HepG2 (cell line): ENCODE measurements around the gene SSC4D. TPM values are rescaled to one million over a fixed set of nuclear protein-coding genes. Genes with fewer than 3 reads are reported as not detected.

Experiments
- ATAC-seq: fragments of 200-7000 bp; cut with Tn5 transposase; 3 replicates; pipeline ENCODE4 v1.9.1; 2020; ENCODE audit warnings: mild to moderate bottlenecking, moderate library complexity
- BruUV-seq: library from RNA; stranded (reverse); fragments of 400-500 nt; replicated peaks from 2 replicates; lab custom pipeline; 2021; lab: Mats Ljungman, UMichigan
- CTCF ChIA-PET: fragments of 300-600 bp; formaldehyde crosslinking; extraction: SDS; loops from one replicate; lab custom pipeline; 2021; ENCODE audit warnings: low total read pairs, inconsistent platforms, low intra/inter-chr PET ratio; lab: Yijun Ruan, JAX
- POLR2A ChIA-PET: fragments of 350-600 bp; sonication (Branson Sonifier 250); formaldehyde crosslinking; loops from one replicate; lab custom pipeline; 2020; ENCODE audit warnings: antibody characterized with exemption, inconsistent platforms; lab: Yijun Ruan, JAX
- DNase-seq: peaks from one replicate; pipeline ENCODE4 v3.0.0-alpha.2; 2015; ENCODE audit warnings: low spot score
- FAIRE-seq: peaks from 3 replicates; lab custom pipeline; 2011; peaks lifted over from hg19 to GRCh38; lab: Jason Lieb, UNC
- H2AFZ ChIP-seq: one replicate; pipeline ENCODE4 v1.6.1; 2011; ENCODE audit warnings: low read length, inconsistent platforms
- H3K27ac ChIP-seq: fragments of 300-600 bp; 3 replicates; pipeline ENCODE4 v1.8.0; 2011; ENCODE audit warnings: mixed run types, mild to moderate bottlenecking, mixed read lengths, low read length, inconsistent platforms; ENCODE audit not compliant: insufficient read depth; ENCODE audit errors: extremely low read length
- H3K27me3 ChIP-seq, 2 experiments: fragments of 200-600 bp in 1 of 2; 2 replicates in 1 of 2; 3 replicates in 1 of 2; pipeline versions ENCODE4 v1.6.0 to v1.8.0; 2011; ENCODE audit warnings: low read length in 2 of 2, mild to moderate bottlenecking in 2 of 2, moderate library complexity in 2 of 2, inconsistent platforms in 1 of 2; ENCODE audit not compliant: insufficient read depth in 2 of 2, control insufficient read depth in 1 of 2
- H3K36me3 ChIP-seq, 2 experiments: fragments of 200-600 bp in 1 of 2; replicated peaks in 1 of 2; 2 replicates in 1 of 2; 3 replicates in 1 of 2; pipeline versions ENCODE4 v1.5.1 to v1.8.0; 2011; ENCODE audit warnings: low read length in 2 of 2, inconsistent platforms in 1 of 2; ENCODE audit not compliant: insufficient read depth in 2 of 2, control insufficient read depth in 1 of 2
- H3K4me1 ChIP-seq: 2 replicates; pipeline ENCODE4 v1.5.1; 2012; ENCODE audit warnings: low read length, inconsistent platforms; ENCODE audit not compliant: insufficient read depth
- H3K4me2 ChIP-seq: 2 replicates; pipeline ENCODE4 v1.6.0; 2011; ENCODE audit warnings: low read depth, low read length, inconsistent platforms
- H3K4me3 ChIP-seq, 3 experiments: fragments of 200-600 bp in 1 of 3; sonication (generic), shearing (Covaris generic) in 1 of 3; replicated peaks in 1 of 3; 2 replicates each; pipeline ENCODE4 v1.5.1; 2011 to 2016; ENCODE audit warnings: low read length in 3 of 3, inconsistent platforms in 2 of 3, low read depth in 2 of 3, mild to moderate bottlenecking in 2 of 3, control low read depth in 1 of 3, mixed read lengths in 1 of 3; ENCODE audit not compliant: insufficient read depth in 1 of 3
- H3K79me2 ChIP-seq: one replicate; pipeline ENCODE4 v1.6.1; 2011; ENCODE audit warnings: low read length, inconsistent platforms; ENCODE audit not compliant: insufficient read depth
- H3K9ac ChIP-seq: 2 replicates; pipeline ENCODE4 v1.6.0; 2011; ENCODE audit warnings: mild to moderate bottlenecking, low read depth, low read length, inconsistent platforms; ENCODE audit not compliant: insufficient read depth
- H3K9me3 ChIP-seq: 2 replicates; pipeline ENCODE4 v1.5.1; 2012; ENCODE audit warnings: mild to moderate bottlenecking, low read length
- H4K20me1 ChIP-seq: 2 replicates; pipeline ENCODE4 v1.6.0; 2011; ENCODE audit warnings: inconsistent platforms, mild to moderate bottlenecking, low read length, moderate library complexity; ENCODE audit not compliant: insufficient read depth
- ARID2 ChIP-seq: sonication (generic); formaldehyde crosslinking; IDR thresholded peaks from 2 replicates; pipeline ENCODE4 v1.8.1; 2022; ENCODE audit warnings: mild to moderate bottlenecking, missing genetic modification reagents, borderline replicate concordance
- CEBPG ChIP-seq: IDR thresholded peaks from 2 replicates; pipeline ENCODE4 v1.6.1; 2016
- CTCF ChIP-seq: sonication (generic); formaldehyde crosslinking; IDR thresholded peaks from 2 replicates; pipeline ENCODE4 v1.5.0; 2020; ENCODE audit warnings: mild to moderate bottlenecking, missing genetic modification reagents, moderate library complexity
- GPBP1L1 ChIP-seq: sonication (generic); formaldehyde crosslinking; IDR thresholded peaks from 2 replicates; pipeline ENCODE4 v1.5.0; 2020; ENCODE audit warnings: mild to moderate bottlenecking, missing genetic modification reagents
- JDP2 ChIP-seq: sonication (generic); formaldehyde crosslinking; IDR thresholded peaks from 2 replicates; pipeline ENCODE4 v1.8.1; 2022; ENCODE audit warnings: missing genetic modification reagents, borderline replicate concordance
- NFE2 ChIP-seq: sonication (generic); formaldehyde crosslinking; IDR thresholded peaks from 2 replicates; pipeline ENCODE4 v1.4.0; 2020; ENCODE audit warnings: missing genetic modification reagents
- NKX3-1 ChIP-seq: sonication (generic); formaldehyde crosslinking; IDR thresholded peaks from 2 replicates; pipeline ENCODE4 v1.5.0; 2020; ENCODE audit warnings: missing genetic modification reagents
- PHF21A ChIP-seq: sonication (generic); formaldehyde crosslinking; IDR thresholded peaks from 2 replicates; pipeline ENCODE4 v1.5.0; 2020; ENCODE audit warnings: mild to moderate bottlenecking, missing genetic modification reagents
- PRMT3 ChIP-seq: sonication (generic); formaldehyde crosslinking; IDR thresholded peaks from 2 replicates; pipeline ENCODE4 v1.8.1; 2022; ENCODE audit warnings: low read depth, mild to moderate bottlenecking, moderate library complexity, missing genetic modification reagents, borderline replicate concordance
- TCF7 ChIP-seq: sonication (generic); IDR thresholded peaks from 2 replicates; pipeline ENCODE4 v1.6.1; 2016; ENCODE audit warnings: antibody characterized with exemption, low read depth
- ZGPAT ChIP-seq: IDR thresholded peaks from 2 replicates; pipeline ENCODE4 v1.6.1; 2016; ENCODE audit warnings: mild to moderate bottlenecking
- ZNF879 ChIP-seq: sonication (generic); formaldehyde crosslinking; IDR thresholded peaks from 2 replicates; pipeline ENCODE4 v1.8.1; 2023; ENCODE audit warnings: missing genetic modification reagents
- WGBS: methylation state at CpG from one replicate; pipeline ENCODE4 v1.1.6; 2017; ENCODE audit warnings: low lambda C conversion rate; 5-methylcytosine and 5-hydroxymethylcytosine counted together
- in situ Hi-C: cut with HindIII; loops from 2 replicates; pipeline ENCODE4 v1.10.0; 2017; ENCODE audit warnings: low pct_unique_long_range_greater_than_20kb; ENCODE audit not compliant: extremely low pct_ligation_motif_present
- intact Hi-C: fragments of 100-400 bp; cut with micrococcal nuclease; formaldehyde crosslinking; loops from one replicate; pipeline ENCODE4 v1.10.0; 2022; ENCODE audit not compliant: unreplicated experiment
- polyA plus RNA-seq, 8 experiments: library from polyadenylated mRNA; depleted of rRNA in 3 of 8; stranded (reverse) in 7 of 8; unstranded in 1 of 8; fragments of >200 nt; fragmentation: Illumina TruSeq in 4 of 8; extraction: Trizol in 4 of 8; gene quantifications; 2 replicates each; pipeline versions ENCODE4 v1.2.1 to v1.2.3, GENCODE V29; 2011 to 2016; ENCODE audit warnings: low read depth in 4 of 8, missing spikeins in 1 of 8, mixed read lengths in 1 of 8; ENCODE audit not compliant: insufficient read depth in 1 of 8
- total RNA-seq, 5 experiments: library from RNA; depleted of rRNA; stranded (reverse); fragments of >200 nt; fragmentation: Illumina TruSeq; extraction: Trizol; gene quantifications; 2 replicates each; pipeline ENCODE4 v1.2.3, GENCODE V29; 2016; ENCODE audit warnings: low read depth in 1 of 5
- TF ChIP-seq, protein P1 (sequence below): IDR thresholded peaks from 2 replicates; pipeline ENCODE4 v1.6.1; 2012; ENCODE audit warnings: low read length, improper control_type of control experiment
- TF ChIP-seq, protein P2 (sequence below): sonication (generic); formaldehyde crosslinking; IDR thresholded peaks from 2 replicates; pipeline ENCODE4 v1.8.1; 2023; ENCODE audit warnings: mild to moderate bottlenecking, moderate library complexity, missing genetic modification reagents

The SSC4D gene
- total and polyA plus RNA-seq, 2 of the 13 experiments (the other 11 are each of a cell fraction or from before 2014, with no cell fraction given) = 33.3 to 63.8 TPM

DNA sequence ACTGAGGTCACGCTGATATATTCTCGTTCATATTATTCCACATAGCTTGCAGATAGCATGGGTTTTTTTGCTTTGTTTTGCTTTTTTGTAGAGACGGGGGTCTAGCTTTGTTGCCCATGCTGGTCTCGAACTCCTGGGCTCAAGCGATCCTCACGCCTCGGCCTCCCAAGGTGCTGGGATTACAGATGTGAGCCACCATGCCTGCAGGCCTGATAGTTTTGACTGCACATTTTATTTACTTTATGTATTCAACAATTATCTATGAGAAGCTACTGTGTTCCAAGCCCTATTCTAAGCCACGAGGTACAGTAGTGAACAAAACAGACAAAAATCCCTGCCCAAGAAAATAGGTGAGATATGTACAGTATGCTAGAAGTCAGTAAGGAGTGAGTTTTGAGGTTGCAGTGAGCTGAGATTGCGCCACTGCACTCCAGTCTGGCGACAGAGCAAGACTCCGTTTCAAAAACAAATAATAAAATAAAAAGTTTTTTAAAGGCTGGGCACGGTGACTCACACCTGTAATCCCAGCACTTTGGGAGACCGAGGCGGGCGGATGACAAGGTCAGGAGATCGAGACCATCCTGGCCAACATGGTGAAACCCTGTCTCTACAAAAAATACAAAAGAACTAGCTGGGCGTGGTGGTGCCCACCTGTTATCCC, 49.4 kb downstream of the SSC4D start:
- peaks cover 27% of the 10 kb centered on the region for H4K20me1 ChIP-seq
- peak overlapping the region; percentile 63 to 99 (median 74) for H3K4me3 ChIP-seq
- in situ Hi-C loops (no loop called here), intact Hi-C loops (loop anchor here (1.0 kb wide), 1 partner anchor 42 kb away; no protein-coding TSS in a partner anchor)
- ChIA-PET CTCF (interaction anchor here (1.7 kb wide), 1 partner anchor 46 kb away, joined by 7 read pairs; no protein-coding TSS in a partner anchor), POLR2A (interaction anchor here (0.7 to 2.8 kb wide), 11 partner anchors 10 to 57 kb away, joined by 3 to 20 read pairs (median 6); partner anchors contain the start of gene SSC4D)
- ATAC-seq (peak; percentile 4; the same call in 1 of the 3 replicates), FAIRE-seq (peak; percentile 26), DNase-seq (no peak)
- peaks cover 47% of the 10 kb centered on the region for H3K4me1 ChIP-seq
- peak overlapping the region; percentile 98 for H3K4me2 ChIP-seq
- no peaks in the 10 kb centered on the region for H3K9me3 ChIP-seq
- WGBS = 10% methylated on average over 17 of the region's 17 CpGs
- H3K27ac ChIP-seq = peak overlapping the region; percentile 93
- BruUV-seq = no TSS peak
- peaks cover 0 to 3% of the 10 kb centered on the region in 2 experiments; a peak in 2 of 5 replicates for H3K36me3 ChIP-seq
- peak overlapping the region; percentile 90 for H3K9ac ChIP-seq
- H3K27me3 ChIP-seq = no peaks in the 10 kb centered on the region; a peak in 1 of 5 replicates
- H3K79me2 ChIP-seq = peaks cover 36% of the 10 kb centered on the region
- H2AFZ ChIP-seq = no peak overlapping the region
- no peak for TF ChIP-seq CTCF
- no peak for TF ChIP-seq NKX3-1 (CRISPR knock-in tag)
- TF ChIP-seq GPBP1L1 (CRISPR knock-in tag) = no peak
- TF ChIP-seq NFE2 = no peak
- 0 out of 2 replicates have a peak, but pooled peaks have one; percentile 32 for TF ChIP-seq ARID2
- TF ChIP-seq, protein P1, sequence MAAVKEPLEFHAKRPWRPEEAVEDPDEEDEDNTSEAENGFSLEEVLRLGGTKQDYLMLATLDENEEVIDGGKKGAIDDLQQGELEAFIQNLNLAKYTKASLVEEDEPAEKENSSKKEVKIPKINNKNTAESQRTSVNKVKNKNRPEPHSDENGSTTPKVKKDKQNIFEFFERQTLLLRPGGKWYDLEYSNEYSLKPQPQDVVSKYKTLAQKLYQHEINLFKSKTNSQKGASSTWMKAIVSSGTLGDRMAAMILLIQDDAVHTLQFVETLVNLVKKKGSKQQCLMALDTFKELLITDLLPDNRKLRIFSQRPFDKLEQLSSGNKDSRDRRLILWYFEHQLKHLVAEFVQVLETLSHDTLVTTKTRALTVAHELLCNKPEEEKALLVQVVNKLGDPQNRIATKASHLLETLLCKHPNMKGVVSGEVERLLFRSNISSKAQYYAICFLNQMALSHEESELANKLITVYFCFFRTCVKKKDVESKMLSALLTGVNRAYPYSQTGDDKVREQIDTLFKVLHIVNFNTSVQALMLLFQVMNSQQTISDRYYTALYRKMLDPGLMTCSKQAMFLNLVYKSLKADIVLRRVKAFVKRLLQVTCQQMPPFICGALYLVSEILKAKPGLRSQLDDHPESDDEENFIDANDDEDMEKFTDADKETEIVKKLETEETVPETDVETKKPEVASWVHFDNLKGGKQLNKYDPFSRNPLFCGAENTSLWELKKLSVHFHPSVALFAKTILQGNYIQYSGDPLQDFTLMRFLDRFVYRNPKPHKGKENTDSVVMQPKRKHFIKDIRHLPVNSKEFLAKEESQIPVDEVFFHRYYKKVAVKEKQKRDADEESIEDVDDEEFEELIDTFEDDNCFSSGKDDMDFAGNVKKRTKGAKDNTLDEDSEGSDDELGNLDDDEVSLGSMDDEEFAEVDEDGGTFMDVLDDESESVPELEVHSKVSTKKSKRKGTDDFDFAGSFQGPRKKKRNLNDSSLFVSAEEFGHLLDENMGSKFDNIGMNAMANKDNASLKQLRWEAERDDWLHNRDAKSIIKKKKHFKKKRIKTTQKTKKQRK = no peak
- TF ChIP-seq PHF21A = no peak
- TF ChIP-seq JDP2 (CRISPR knock-in tag) = no peak
- no peak for TF ChIP-seq ZNF879
- TF ChIP-seq CEBPG (CRISPR knock-in tag) = peak; percentile 86
- 0 out of 2 replicates have a peak, but pooled peaks have one; percentile 30 for TF ChIP-seq ZGPAT (CRISPR knock-in tag)
- TF ChIP-seq, protein P2, sequence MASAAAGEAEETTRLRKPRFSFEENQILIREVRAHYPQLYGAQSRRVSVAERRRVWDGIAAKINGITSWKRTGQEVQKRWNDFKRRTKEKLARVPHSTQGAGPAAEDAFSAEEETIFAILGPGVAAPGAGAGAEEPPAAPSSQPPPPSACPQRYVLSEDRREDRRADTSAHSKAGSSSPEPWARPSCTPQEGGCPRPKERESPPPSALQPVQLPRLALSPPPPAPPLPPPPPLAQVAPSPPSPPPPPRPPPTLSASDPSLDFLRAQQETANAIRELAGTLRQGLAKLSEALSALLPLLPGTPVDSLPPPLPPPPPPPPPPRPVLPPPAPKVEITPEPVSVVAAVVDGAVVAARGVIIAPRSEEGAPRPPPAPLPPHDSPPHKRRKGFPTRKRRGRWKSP (CRISPR knock-in tag) = no peak
- TF ChIP-seq TCF7 = no peak
- TF ChIP-seq PRMT3 (CRISPR knock-in tag) = no peak
